ENCODE data around the gene ADAMTSL2.

DNA sequence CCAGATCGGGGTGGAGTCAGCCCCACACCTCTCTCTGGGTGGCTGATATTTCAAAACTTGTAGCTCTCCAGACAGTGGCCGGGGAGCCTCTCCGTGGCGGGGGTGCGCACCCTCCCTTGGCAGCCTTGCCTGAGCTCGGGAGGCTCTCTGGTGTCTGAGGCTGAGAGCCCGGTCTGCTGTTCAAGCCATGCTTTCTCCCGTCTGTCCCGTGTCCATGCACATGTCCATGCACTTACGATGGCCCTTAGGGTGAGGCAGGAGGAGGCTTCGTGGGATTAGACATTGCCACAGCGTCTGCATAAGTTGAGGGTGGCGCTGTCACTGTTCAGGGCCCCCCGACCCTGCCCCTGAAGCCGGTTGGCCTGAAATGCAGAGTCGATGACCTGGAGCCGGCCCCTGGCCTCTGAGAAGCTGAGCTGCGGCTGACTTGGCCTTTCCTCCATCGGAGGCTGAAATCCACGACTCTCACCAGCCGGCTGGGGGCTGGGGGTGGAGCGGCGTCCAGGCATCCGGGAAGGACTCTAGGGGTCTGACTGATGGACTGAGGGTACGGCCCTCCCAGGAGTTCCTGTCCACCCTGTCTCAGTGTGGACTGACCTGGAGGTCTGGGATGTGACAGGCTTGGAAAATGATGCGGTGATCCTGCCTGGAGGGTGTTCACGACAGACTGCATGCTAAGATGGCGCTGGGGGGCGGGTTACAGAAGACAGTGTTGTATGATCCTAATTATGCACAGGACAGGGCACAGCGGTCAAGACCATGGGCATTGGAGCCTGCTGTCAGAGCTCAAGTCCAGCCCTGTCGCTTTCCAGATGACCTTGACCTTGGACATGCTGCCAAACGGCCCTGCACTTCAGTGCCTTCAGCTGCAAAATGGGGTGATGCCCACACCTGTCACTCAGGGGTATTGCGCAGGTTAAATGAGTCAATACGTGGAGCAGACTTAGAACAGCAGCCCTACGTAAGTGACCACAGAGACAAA, 37.4 kb upstream of the ADAMTSL2 start:
- TF ChIP-seq, protein P1, sequence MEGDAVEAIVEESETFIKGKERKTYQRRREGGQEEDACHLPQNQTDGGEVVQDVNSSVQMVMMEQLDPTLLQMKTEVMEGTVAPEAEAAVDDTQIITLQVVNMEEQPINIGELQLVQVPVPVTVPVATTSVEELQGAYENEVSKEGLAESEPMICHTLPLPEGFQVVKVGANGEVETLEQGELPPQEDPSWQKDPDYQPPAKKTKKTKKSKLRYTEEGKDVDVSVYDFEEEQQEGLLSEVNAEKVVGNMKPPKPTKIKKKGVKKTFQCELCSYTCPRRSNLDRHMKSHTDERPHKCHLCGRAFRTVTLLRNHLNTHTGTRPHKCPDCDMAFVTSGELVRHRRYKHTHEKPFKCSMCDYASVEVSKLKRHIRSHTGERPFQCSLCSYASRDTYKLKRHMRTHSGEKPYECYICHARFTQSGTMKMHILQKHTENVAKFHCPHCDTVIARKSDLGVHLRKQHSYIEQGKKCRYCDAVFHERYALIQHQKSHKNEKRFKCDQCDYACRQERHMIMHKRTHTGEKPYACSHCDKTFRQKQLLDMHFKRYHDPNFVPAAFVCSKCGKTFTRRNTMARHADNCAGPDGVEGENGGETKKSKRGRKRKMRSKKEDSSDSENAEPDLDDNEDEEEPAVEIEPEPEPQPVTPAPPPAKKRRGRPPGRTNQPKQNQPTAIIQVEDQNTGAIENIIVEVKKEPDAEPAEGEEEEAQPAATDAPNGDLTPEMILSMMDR (optimal IDR thresholded peaks at IDR 0.05 in 1 of 3, IDR thresholded peaks at IDR 0.05 in 1 of 3, conservative IDR thresholded peaks at IDR 0.05 in 1 of 3; ENCODE audit: extremely low read depth in 1 of 3, insufficient read depth in 2 of 3, low read length in 3 of 3), result no peak
- TF ChIP-seq EZH2 (IDR thresholded peaks at IDR 0.05; ENCODE audit: low read length), result no peak
